ENCODE data around the gene HES7. TPM values are rescaled to one million over a fixed set of nuclear protein-coding genes. Genes with fewer than 3 reads are reported as not detected.

The HES7 gene
- total RNA-seq, 2 experiments from 2014 or later, result 2.5 to 2.8 TPM

DNA sequence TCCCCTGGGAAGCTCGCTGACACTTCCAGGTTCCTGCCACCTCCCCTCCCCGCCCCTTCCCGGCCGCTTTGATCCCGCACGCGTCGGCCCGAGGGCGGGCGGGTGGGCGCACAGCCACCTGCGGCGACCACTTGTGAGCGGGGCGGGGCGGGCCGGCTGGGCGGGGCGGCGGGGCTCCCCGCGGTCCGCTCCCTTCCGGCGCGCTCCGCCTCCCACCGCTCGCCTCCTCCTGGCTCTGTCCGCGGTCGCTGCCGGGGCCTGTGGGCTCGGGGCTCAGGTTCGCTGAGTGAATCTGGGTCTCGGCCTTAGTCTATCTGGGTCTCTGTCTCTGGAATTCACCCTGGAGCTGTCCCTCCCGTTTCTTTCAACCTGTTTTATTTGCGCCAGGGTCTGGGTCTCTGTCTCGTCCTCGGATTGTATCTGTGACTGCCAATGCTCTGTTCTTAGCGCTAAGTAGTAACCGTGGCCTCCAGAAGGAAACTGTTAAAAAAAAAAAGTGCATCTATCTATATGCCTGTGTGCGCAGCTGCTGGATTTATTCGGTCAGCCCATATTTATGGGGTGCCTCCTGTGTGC lies 2.7 kb upstream of the HES7 start:
- Mint-ChIP-seq H3K27ac (peak overlapping the region; percentile 38), H3K36me3 (peaks cover 3% of the 10 kb centered on the region)
- peak; percentile 62 for DNase-seq

GRCh38 chr17:8125947-8126490 lies 2.1 kb upstream of the HES7 start:
- peaks cover 32% of the 10 kb centered on the region for H3K27me3 Mint-ChIP-seq
- peak overlapping the region; percentile 83 for H3K4me3 Mint-ChIP-seq
- H3K27ac Mint-ChIP-seq, result peak overlapping the region; percentile 89
- ChIA-PET POLR2A (interaction anchor here (0.9 to 2.0 kb wide), 2 partner anchors 47 to 144 kb away, joined by 3 to 10 read pairs; no protein-coding TSS in a partner anchor), CTCF (interaction anchor here (1.6 to 1.7 kb wide), 3 partner anchors 12 to 85 kb away, joined by 3 to 14 read pairs (median 4); partner anchors contain the start of gene AURKB)
- H3K4me1 Mint-ChIP-seq (ENCODE audit: low read depth), result peaks cover 45% of the 10 kb centered on the region
- peaks cover 3% of the 10 kb centered on the region for H3K36me3 Mint-ChIP-seq
- intact Hi-C loops (cut with micrococcal nuclease), result loop anchor here (1.0 to 10.0 kb wide), 3 partner anchors 12 to 691 kb away; partner anchors contain the start of genes FGF11, PER1 and TMEM102
- no peak for DNase-seq
- no peaks in the 10 kb centered on the region for H3K9me3 Mint-ChIP-seq

More for the DNA sequence above, 2.7 kb upstream of the HES7 start:
- H3K9me3 Mint-ChIP-seq, result no peaks in the 10 kb centered on the region
- ChIA-PET POLR2A (interaction anchor here (0.6 to 2.0 kb wide), 6 partner anchors 12 to 143 kb away, joined by 3 to 10 read pairs (median 4); partner anchors contain the start of gene PER1), CTCF (interaction anchor here (1.6 to 1.8 kb wide), 4 partner anchors 8 to 84 kb away, joined by 3 to 14 read pairs (median 6); partner anchors contain the start of genes ALOXE3 and AURKB)
- peak overlapping the region; percentile 87 for H3K4me3 Mint-ChIP-seq
- H3K27me3 Mint-ChIP-seq, result peaks cover 30% of the 10 kb centered on the region
- intact Hi-C loops (cut with micrococcal nuclease), result loop anchor here (10.0 kb wide), 1 partner anchor 692 kb away; the partner anchor contains the start of genes FGF11 and TMEM102
- peaks cover 43% of the 10 kb centered on the region for H3K4me1 Mint-ChIP-seq (ENCODE audit: low read depth)

- Mint-ChIP-seq H3K27ac (peak overlapping the region; percentile 89), H3K36me3 (peaks cover 6% of the 10 kb centered on the region), H3K27me3 (peaks cover 37% of the 10 kb centered on the region), H3K4me3 (peak overlapping the region; percentile 83), H3K4me1 (ENCODE audit: low read depth) (peaks cover 50% of the 10 kb centered on the region), H3K9me3 (peaks cover 2% of the 10 kb centered on the region)
- peak; percentile 94 for DNase-seq
- ChIA-PET POLR2A (interaction anchor here (1.3 to 6.8 kb wide), 2 partner anchors 24 to 48 kb away, joined by 3 to 52 read pairs; no protein-coding TSS in a partner anchor), CTCF (interaction anchor here (1.0 to 3.8 kb wide), 4 partner anchors 13 to 175 kb away, joined by 3 to 35 read pairs (median 4); partner anchors contain the start of gene AURKB)
- intact Hi-C loops (cut with micrococcal nuclease), result loop anchor here (1.0 to 10.0 kb wide), 3 partner anchors 13 to 691 kb away; partner anchors contain the start of genes FGF11, PER1 and TMEM102
Observed at GRCh38 chr17:8125154-8125946, 1.4 kb upstream of the HES7 start.

DNA sequence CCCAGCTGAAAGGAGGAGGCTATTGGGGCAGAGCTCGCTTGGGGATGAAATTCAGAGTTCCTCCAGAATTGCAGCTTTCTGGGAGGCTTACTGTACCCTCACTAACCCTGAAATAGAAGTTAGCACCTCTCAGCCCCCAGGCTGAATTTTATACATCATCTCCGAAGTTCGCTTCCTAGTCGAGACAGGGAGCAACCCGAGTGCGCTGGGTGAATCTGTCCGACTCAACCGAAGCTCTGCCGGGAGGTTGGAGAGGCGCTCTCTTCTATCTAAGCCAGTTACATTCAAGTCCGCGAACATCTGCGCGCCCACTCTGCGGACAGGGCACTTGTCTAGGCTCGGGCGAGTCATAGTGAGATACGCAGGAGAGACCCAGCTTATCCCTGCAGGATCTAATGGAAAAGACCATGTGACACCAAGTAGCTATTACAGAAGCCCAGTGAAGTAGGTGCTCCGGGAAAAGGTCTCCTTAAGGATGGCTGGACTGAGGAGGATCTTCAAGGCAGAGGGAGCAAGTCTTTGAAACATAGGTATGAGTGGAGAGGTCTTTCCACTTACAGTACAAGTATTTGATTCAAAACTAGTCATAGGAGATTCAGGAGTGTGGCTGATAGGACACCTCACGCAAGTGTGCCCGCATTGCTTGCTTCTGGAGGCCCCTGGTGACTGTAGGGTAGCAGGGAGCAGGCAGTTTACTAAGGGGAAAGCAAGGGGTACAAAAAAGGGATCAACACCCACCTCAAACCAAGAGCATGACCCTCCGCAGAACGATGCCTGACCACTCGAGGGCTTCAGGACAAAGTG lies 646 bp upstream of the HES7 start:
- H3K36me3 Mint-ChIP-seq, result peaks cover 14% of the 10 kb centered on the region
- POLR2A ChIA-PET, result interaction anchor here (0.6 to 6.8 kb wide), 5 partner anchors 25 to 123 kb away, joined by 3 to 52 read pairs (median 4); partner anchors contain the start of gene CTC1
- peak; percentile 52 for DNase-seq

GRCh38 chr17:8122924-8123694 lies 797 bp downstream of the HES7 start:
- peaks cover 19% of the 10 kb centered on the region for H3K36me3 Mint-ChIP-seq
- H3K27me3 Mint-ChIP-seq, result peaks cover 44% of the 10 kb centered on the region
- intact Hi-C loops (cut with micrococcal nuclease), result loop anchor here (1.0 to 10.0 kb wide), 3 partner anchors 67 to 688 kb away; partner anchors contain the start of genes BORCS6, FGF11 and TMEM102
- H3K4me3 Mint-ChIP-seq, result peak overlapping the region; percentile 83
- CTCF ChIA-PET, result interaction anchor here (0.8 to 3.8 kb wide), 5 partner anchors 13 to 66 kb away, joined by 3 to 35 read pairs (median 10); no protein-coding TSS in a partner anchor
- peaks cover 68% of the 10 kb centered on the region for H3K4me1 Mint-ChIP-seq (ENCODE audit: low read depth)
- peak; percentile 66 for DNase-seq
- POLR2A ChIA-PET, result interaction anchor here (0.7 to 6.8 kb wide), 6 partner anchors 16 to 124 kb away, joined by 3 to 52 read pairs (median 4); partner anchors contain the start of gene CTC1
- peaks cover 2% of the 10 kb centered on the region for H3K9me3 Mint-ChIP-seq
- H3K27ac Mint-ChIP-seq, result no peak overlapping the region

More for the DNA sequence above, 646 bp upstream of the HES7 start:
- Mint-ChIP-seq H3K9me3 (peaks cover 2% of the 10 kb centered on the region), H3K27me3 (peaks cover 39% of the 10 kb centered on the region), H3K4me3 (peak overlapping the region; percentile 83), H3K27ac (peak overlapping the region; percentile 35), H3K4me1 (ENCODE audit: low read depth) (peaks cover 58% of the 10 kb centered on the region)
- CTCF ChIA-PET, result interaction anchor here (0.9 to 3.8 kb wide), 8 partner anchors 14 to 176 kb away, joined by 3 to 35 read pairs (median 4); no protein-coding TSS in a partner anchor
- intact Hi-C loops (cut with micrococcal nuclease), result loop anchor here (1.0 to 10.0 kb wide), 4 partner anchors 14 to 690 kb away; partner anchors contain the start of genes FGF11, PER1 and TMEM102

- intact Hi-C loops (cut with micrococcal nuclease), result loop anchor here (1.0 to 10.0 kb wide), 3 partner anchors 68 to 688 kb away; partner anchors contain the start of genes BORCS6, FGF11 and TMEM102
- Mint-ChIP-seq H3K4me1 (ENCODE audit: low read depth) (peaks cover 75% of the 10 kb centered on the region), H3K27me3 (peaks cover 49% of the 10 kb centered on the region), H3K36me3 (peaks cover 19% of the 10 kb centered on the region), H3K4me3 (peak overlapping the region; percentile 83), H3K27ac (no peak overlapping the region), H3K9me3 (peaks cover 2% of the 10 kb centered on the region)
- peak; percentile 51 for DNase-seq
- ChIA-PET POLR2A (interaction anchor here (0.7 to 6.8 kb wide), 5 partner anchors 17 to 125 kb away, joined by 3 to 52 read pairs (median 3); partner anchors contain the start of gene CTC1), CTCF (interaction anchor here (0.7 to 3.8 kb wide), 6 partner anchors 12 to 48 kb away, joined by 3 to 35 read pairs (median 8); no protein-coding TSS in a partner anchor)
Observed at GRCh38 chr17:8122422-8122923, 1.4 kb downstream of the HES7 start.

DNA sequence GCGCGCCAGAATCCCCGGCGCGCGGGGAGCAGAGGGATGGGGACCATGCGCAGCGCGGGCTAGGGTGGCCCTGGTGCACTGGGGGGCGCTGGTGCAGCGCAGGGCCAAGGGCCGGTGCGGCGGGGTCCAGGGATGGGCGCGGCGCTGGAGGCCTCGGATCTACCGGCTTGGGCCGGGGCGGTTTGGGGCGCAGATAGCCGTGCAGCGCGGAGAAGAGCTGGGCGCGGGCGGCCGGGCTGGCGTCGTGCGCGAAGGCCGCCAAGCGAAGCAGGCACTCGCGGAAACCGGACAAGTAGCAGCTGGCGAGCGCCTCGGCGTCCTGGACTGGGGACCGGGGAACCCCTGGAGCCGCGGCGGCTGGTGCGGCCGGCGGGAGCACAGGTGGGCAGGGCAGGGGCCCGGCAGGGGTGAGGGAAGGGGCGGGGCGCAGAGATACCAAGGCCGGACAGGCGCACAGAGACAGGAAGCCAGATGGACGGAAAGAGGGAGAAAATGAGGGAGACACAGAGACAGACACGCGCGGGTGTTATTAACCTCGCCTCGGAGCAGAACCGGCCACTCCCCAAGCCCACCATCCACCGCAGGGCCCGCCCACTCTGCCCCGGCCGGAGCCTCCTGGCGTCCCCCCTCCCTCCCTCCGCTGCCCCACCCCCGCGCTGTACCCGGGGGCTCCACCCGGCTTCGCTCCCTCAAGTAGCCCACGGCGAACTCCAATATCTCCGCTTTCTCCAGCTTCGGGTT lies 2.1 kb downstream of the HES7 start:
- Mint-ChIP-seq H3K9me3 (peaks cover 2% of the 10 kb centered on the region), H3K36me3 (peaks cover 19% of the 10 kb centered on the region), H3K27ac (no peak overlapping the region), H3K4me3 (peak overlapping the region; percentile 83), H3K4me1 (ENCODE audit: low read depth) (peaks cover 72% of the 10 kb centered on the region), H3K27me3 (peaks cover 46% of the 10 kb centered on the region)
- ChIA-PET CTCF (interaction anchor here (0.6 to 3.8 kb wide), 6 partner anchors 16 to 47 kb away, joined by 3 to 35 read pairs (median 8); no protein-coding TSS in a partner anchor), POLR2A (interaction anchor here (0.7 to 6.8 kb wide), 5 partner anchors 18 to 126 kb away, joined by 3 to 52 read pairs (median 3); partner anchors contain the start of gene CTC1)
- DNase-seq, result peak; percentile 77
- intact Hi-C loops (cut with micrococcal nuclease), result loop anchor here (1.0 to 10.0 kb wide), 3 partner anchors 68 to 687 kb away; partner anchors contain the start of genes BORCS6, FGF11 and TMEM102

DNA sequence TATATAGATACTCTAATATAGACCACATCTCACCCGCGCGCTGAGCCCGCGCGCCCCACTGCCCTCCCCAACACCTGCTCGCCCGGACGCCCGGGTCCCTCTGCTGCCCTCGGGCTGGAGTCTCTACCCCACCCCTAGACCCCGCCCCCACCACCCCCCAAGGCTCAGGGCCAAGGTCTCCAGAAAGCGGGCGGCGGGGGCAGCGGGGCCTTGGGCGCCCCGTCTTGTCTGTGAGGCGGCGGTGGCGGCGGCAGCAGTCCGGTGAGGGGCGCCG lies 2.6 kb downstream of the HES7 start:
- peak overlapping the region; percentile 83 for H3K4me3 Mint-ChIP-seq
- DNase-seq, result no peak
- peaks cover 2% of the 10 kb centered on the region for H3K9me3 Mint-ChIP-seq
- peaks cover 19% of the 10 kb centered on the region for H3K36me3 Mint-ChIP-seq
- H3K4me1 Mint-ChIP-seq (ENCODE audit: low read depth), result peaks cover 69% of the 10 kb centered on the region
- intact Hi-C loops (cut with micrococcal nuclease), result loop anchor here (5.0 to 10.0 kb wide), 2 partner anchors 279 to 687 kb away; partner anchors contain the start of genes FGF11 and TMEM102
- H3K27ac Mint-ChIP-seq, result no peak overlapping the region
- H3K27me3 Mint-ChIP-seq, result peaks cover 51% of the 10 kb centered on the region
- POLR2A ChIA-PET, result interaction anchor here (1.5 to 6.8 kb wide), 2 partner anchors 18 to 52 kb away, joined by 3 to 52 read pairs; no protein-coding TSS in a partner anchor
- CTCF ChIA-PET, result interaction anchor here (1.0 to 3.8 kb wide), 3 partner anchors 17 to 37 kb away, joined by 5 to 35 read pairs (median 10); no protein-coding TSS in a partner anchor
